Lower lobe of right lung (tissue), 2 donors: Measurements from ENCODE around the gene TLN1. TPM values are rescaled to one million over a fixed set of nuclear protein-coding genes. Genes with fewer than 3 reads are reported as not detected.

Experiments
- ATAC-seq, 2 donors: fragments of 200-7000 bp; cut with Tn5 transposase; one replicate each; pipeline ENCODE4 v1.9.1; 2020 to 2022; ENCODE audit warnings: mild to moderate bottlenecking in 2 of 2, moderate library complexity in 2 of 2
- DNase-seq: peaks from one replicate; pipeline ENCODE4 v3.0.0-alpha.2; 2020
- H3K27ac ChIP-seq: fragments of 200-600 bp; one replicate; pipeline ENCODE4 v1.8.0; 2022
- H3K27me3 ChIP-seq: fragments of 200-600 bp; one replicate; pipeline ENCODE4 v1.8.0; 2022; ENCODE audit warnings: low read depth
- H3K36me3 ChIP-seq: fragments of 200-600 bp; one replicate; pipeline ENCODE4 v1.8.0; 2022; ENCODE audit warnings: mild to moderate bottlenecking
- H3K4me1 ChIP-seq: fragments of 200-600 bp; one replicate; pipeline ENCODE4 v1.8.0; 2022
- H3K4me3 ChIP-seq: fragments of 200-600 bp; one replicate; pipeline ENCODE4 v1.8.0; 2022; ENCODE audit warnings: mild to moderate bottlenecking
- H3K9me3 ChIP-seq: fragments of 200-600 bp; one replicate; pipeline ENCODE4 v1.8.0; 2022
- CTCF ChIP-seq: fragments of 200-600 bp; IDR thresholded peaks from one replicate; pipeline ENCODE4 v1.8.0; 2022; ENCODE audit warnings: antibody characterized with exemption, mild to moderate bottlenecking
- intact Hi-C: fragments of 100-400 bp; cut with DNase I; formaldehyde crosslinking; loops from one replicate; pipeline ENCODE4 v1.11.0; 2022
- total RNA-seq: library from RNA; stranded (reverse); fragmentation: NEBNext Ultra II Directional; extraction: Animal tissue kit (Norgen Biotek cat#: 25700); gene quantifications from one replicate; pipeline ENCODE4 v1.2.1, GENCODE V29; 2021
- donor health status: DM: no; HTN: yes; CAD: no; lungs with severe emphysema.

The TLN1 gene
- total RNA-seq, 1 donor from 2014 or later: 406 TPM

GRCh38 chr9:35740243-35740642 is 8.2 kb upstream of the TLN1 start:
- Histone ChIP-seq H3K27me3 (no peaks in the 10 kb centered on the region), H3K36me3 (peaks cover 100% of the 10 kb centered on the region), H3K4me1 (peaks cover 13% of the 10 kb centered on the region), H3K4me3 (no peak overlapping the region), H3K9me3 (no peaks in the 10 kb centered on the region), H3K27ac (no peak overlapping the region)
- ATAC-seq (no peak), DNase-seq (no peak)
- intact Hi-C loops: no loop called here
- TF ChIP-seq CTCF: no peak

- TF ChIP-seq CTCF: no peak
- no peak for DNase-seq
- Histone ChIP-seq H3K27me3 (no peaks in the 10 kb centered on the region), H3K27ac (no peak overlapping the region), H3K36me3 (peaks cover 99% of the 10 kb centered on the region), H3K4me3 (no peak overlapping the region), H3K9me3 (no peaks in the 10 kb centered on the region), H3K4me1 (peaks cover 8% of the 10 kb centered on the region)
- intact Hi-C loops: no loop called here
- ATAC-seq: no peak
Observed at GRCh38 chr9:35738924-35739323, 6.9 kb upstream of the TLN1 start.

- no peaks in the 10 kb centered on the region for H3K27me3 ChIP-seq
- no peak for TF ChIP-seq CTCF
- H3K4me1 ChIP-seq: peaks cover 15% of the 10 kb centered on the region
- no peak for DNase-seq
- no peak overlapping the region for H3K4me3 ChIP-seq
- H3K9me3 ChIP-seq: no peaks in the 10 kb centered on the region
- no peak for ATAC-seq
- peaks cover 91% of the 10 kb centered on the region for H3K36me3 ChIP-seq
- H3K27ac ChIP-seq: no peak overlapping the region
- intact Hi-C loops: no loop called here
Observed at GRCh38 chr9:35738186-35738585, 6.2 kb upstream of the TLN1 start.

- no peaks in the 10 kb centered on the region for H3K9me3 ChIP-seq
- H3K27me3 ChIP-seq: no peaks in the 10 kb centered on the region
- TF ChIP-seq CTCF: no peak
- ATAC-seq (no peak), DNase-seq (no peak)
- H3K4me1 ChIP-seq: peaks cover 18% of the 10 kb centered on the region
- intact Hi-C loops: no loop called here
- H3K27ac ChIP-seq: no peak overlapping the region
- no peak overlapping the region for H3K4me3 ChIP-seq
- H3K36me3 ChIP-seq: peaks cover 81% of the 10 kb centered on the region
Observed at GRCh38 chr9:35737143-35737542, 5.1 kb upstream of the TLN1 start.

- Histone ChIP-seq H3K27ac (peak overlapping the region; percentile 38), H3K4me1 (peaks cover 18% of the 10 kb centered on the region), H3K27me3 (no peaks in the 10 kb centered on the region), H3K36me3 (peaks cover 72% of the 10 kb centered on the region), H3K9me3 (no peaks in the 10 kb centered on the region), H3K4me3 (no peak overlapping the region)
- peak; percentile 64 for DNase-seq
- intact Hi-C loops: no loop called here
- ATAC-seq: no peak
- TF ChIP-seq CTCF: peak; percentile 73
Observed at GRCh38 chr9:35736201-35736633, 4.2 kb upstream of the TLN1 start.

GRCh38 chr9:35734096-35734495 is 2.1 kb upstream of the TLN1 start:
- Histone ChIP-seq H3K4me1 (peaks cover 38% of the 10 kb centered on the region), H3K27me3 (no peaks in the 10 kb centered on the region), H3K36me3 (peaks cover 51% of the 10 kb centered on the region), H3K27ac (no peak overlapping the region), H3K9me3 (no peaks in the 10 kb centered on the region), H3K4me3 (no peak overlapping the region)
- DNase-seq (no peak), ATAC-seq (no peak)
- intact Hi-C loops: no loop called here
- no peak for TF ChIP-seq CTCF
